Amniotic epithelial cell (primary cell): ENCODE measurements around the gene CYP4F3.
"Not testable (repeated sequence)": the region's sequence is repeated elsewhere in the genome, so short reads cannot be mapped to it uniquely, and the experiment has no call there.

Experiments used
- DNase-seq: peaks from one replicate; pipeline ENCODE4 v3.0.0-alpha.2; 2010; ENCODE audit warnings: low read depth

Gene CYP4F3

GRCh38 chr19:15666883-15667282 lies 26.2 kb downstream of the CYP4F3 start:
- DNase-seq: no peak

DNA sequence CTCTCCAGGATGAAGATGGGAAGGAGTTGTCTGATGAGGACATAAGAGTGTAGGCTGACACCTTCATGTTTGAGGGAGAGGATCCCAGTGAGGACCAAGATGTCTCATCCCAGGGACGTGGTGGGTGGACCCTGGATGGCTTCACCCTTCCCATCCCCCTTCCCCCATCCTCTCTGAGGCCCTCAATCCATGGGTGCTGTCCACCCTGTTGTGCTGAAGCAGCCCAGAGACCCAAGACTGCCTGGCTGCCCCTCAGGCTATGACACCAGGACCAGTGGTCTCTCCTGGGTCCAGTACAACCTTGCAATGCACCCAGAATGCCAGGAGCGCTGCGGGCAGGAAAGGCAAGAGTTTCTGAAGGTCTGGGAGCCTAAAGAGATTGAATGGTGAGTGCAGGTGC lies 28.7 kb downstream of the CYP4F3 start:
- no peak for DNase-seq

GRCh38 chr19:15669891-15670290 lies 29.2 kb downstream of the CYP4F3 start:
- DNase-seq: no peak

DNA sequence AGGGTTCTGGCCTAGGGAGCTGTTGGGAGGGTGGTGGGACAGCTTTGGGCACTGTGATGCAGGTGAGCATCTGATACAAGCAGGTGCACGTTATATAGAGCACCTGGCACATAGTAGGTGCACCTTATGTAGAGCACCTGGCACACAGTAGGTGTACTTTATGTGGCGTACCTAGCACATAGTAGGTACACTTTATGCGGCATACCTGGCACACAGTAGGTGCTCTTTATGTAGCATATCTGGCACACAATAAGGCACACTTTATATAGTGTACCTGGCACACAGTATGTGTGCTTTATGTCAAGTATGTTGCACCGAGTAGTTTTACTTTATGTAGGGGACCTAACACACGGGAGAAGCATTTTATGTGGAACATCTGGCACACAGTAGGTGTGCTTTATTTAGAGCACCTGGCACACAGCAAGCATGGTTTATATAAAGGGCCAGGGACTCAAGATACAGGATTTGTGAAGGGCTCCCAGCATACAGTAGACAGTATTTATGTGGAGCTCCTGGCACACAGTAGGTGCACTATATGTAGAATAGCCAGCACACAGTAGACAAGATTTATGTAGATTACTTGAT lies 30.6 kb downstream of the CYP4F3 start:
- no peak for DNase-seq

DNA sequence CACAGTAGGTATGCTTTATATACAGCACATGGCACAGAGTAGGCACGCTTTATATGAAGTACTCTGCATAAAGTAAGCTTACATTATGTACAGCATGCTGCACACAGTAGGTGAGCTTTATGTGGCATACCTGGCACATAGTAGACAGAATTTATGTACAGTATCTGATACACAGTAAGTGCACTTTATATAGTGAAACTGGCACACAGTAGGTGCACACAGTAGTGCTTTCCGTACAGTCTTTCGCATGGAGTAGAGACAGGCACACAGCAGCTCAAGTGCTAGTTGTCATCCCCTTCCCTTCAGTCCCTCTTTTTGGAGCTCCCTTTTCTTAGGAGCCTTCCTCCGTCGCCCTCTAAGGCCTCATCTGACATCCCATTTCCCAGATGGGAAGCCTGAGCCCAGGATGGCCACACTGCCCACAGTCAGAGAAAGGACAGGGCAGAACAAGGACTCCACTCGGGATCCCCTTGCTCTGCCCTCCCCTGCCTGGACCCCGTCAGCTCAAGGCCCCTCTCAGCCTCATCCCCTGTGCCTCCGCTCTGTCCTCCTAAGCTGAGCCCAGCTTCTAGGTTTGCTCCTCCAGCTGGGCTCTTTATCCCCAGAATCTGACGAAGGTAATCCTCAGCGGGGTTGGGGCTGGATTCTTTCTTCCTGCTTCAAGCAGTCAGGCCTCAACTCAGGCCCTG lies 31.3 kb downstream of the CYP4F3 start:
- DNase-seq: no peak

DNA sequence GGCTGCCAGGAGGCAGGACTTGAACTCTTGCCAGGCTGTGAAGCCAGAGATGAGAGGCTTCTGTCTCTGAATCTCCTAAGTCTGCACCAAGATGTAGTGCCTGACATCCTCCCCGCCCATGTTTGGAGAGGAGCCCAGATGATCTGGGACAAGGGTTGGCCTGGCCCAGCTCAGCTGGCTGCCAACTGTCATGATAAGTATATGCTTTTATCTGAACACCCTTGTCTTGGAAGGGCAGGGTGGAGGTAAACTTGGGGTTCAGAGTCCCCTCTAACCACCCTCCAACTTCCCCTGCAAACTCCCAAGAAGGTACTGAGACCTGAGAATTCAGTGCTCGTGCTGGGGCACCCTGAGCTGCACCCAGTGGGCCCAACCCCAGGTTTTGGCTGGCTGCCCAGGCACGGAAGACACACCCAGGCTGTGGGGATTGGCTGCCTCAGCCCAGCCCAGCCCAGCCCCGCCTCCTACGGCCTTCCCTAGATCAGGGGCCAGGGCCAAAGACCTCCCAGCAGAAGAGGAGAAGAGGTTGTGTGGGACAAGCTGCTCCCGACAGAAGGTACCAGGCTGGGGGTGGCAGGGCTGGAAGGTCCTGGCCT lies 32.0 kb downstream of the CYP4F3 start, which contains the start of gene CYP4F12:
Gene CYP4F12, plus strand, starts transcription at position 508 of the 596 bp plus-strand sequence. CDS start 443 bp downstream, outside the sequence.
- DNase-seq: peak; percentile 1

GRCh38 chr19:15673176-15673654 lies 32.5 kb downstream of the CYP4F3 start:
- DNase-seq: no peak

GRCh38 chr19:15675560-15675959 lies 34.9 kb downstream of the CYP4F3 start:
- DNase-seq: no peak

DNA sequence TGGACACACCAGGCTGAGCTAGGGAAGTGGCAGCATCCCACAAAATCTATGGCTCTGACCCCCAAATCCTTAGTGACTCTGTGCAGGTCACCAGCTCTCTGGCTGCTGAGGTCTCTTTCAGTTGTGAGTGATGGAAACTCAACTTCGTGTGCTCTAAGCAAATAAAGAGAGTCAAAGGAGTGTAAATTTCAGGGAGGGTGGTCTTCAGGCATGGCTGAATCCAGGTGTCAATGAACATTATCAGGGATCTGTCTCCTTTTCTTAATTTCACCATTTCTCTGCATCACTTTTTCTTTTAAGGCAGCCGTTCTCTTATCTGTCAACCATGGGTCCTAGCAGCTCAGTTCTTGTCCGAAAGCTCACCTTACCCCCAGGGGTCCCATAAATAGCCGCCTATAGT lies 38.4 kb downstream of the CYP4F3 start:
- DNase-seq: no peak

- DNase-seq: not testable (repeated sequence)
Observed at GRCh38 chr19:15679865-15680264, 39.2 kb downstream of the CYP4F3 start.

DNA sequence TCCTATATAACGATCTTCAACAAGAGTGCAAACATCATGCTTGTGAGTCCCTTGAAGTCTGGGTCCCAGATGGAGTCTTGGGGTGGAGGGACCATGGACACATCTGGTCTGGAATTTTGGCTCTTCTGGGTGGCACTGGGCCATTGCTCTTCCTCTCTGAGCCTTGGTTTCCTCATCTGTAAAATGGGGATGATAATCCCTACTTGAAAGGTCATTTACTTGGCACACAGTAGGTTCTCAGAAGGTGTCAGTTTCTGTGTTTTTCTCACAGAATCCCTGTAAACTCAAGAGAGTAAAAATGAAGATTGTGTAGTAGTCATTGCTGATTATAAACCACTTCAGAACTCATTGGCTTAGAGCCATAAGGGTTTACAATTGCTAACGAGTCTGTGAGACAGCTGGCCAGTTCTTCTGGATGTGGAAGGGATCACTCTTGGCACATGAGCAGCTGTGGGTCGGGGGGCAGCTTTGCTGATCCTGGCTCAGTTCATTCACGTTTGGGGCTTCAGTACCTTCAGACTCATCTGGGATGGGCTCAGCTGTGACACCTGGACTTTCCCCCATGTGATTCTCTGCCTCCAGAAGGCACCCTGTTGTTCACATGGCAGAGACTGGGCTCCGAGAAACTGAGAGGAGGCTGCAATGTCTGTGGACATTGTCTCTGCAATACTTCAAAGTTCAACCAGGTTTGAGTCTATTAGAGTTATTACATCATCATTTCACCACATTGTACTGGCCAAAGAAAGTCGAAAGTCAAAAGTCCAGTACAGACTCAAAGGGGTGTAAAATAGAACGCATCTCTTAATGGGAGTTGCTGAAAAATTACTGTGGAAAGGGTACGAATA lies 40.0 kb downstream of the CYP4F3 start:
- no peak for DNase-seq

- DNase-seq: no peak
Observed at GRCh38 chr19:15683411-15683810, 42.7 kb downstream of the CYP4F3 start.

DNA sequence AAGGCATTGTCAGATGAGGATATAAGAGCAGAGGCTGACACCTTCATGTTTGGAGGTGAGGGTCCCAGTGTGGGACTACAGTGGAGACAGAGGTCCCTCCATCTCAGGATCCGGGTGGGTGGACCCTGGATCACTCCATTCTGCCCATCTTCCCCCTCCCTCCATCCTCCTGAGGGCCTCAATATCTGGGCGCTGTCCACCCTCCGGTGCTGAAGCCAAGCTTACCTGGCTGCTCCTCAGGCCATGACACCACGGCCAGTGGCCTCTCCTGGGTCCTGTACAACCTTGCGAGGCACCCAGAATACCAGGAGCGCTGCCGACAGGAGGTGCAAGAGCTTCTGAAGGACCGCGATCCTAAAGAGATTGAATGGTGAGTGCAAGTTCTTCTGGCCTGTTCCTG lies 44.1 kb downstream of the CYP4F3 start:
- DNase-seq: no peak

DNA sequence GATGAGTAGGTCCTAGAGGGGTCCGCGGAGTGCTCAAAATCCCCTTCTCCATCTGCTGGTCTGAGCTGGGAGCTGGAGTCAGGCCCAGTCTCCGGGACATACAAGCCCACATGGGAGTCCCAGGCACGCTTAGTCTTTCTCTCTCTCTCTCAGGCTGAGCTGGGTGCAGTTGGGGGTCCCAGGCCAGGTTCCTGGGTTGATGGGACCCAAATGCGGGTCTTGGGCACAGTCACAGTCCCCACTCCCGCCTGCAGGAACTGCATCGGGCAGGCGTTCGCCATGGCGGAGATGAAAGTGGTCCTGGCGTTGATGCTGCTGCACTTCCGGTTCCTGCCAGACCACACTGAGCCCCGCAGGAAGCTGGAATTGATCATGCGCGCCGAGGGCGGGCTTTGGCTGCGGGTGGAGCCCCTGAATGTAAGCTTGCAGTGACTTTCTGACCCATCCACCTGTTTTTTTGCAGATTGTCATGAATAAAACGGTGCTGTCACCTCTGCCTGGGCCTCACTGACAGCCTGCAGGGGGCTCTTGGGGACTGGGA lies 56.0 kb downstream of the CYP4F3 start:
- DNase-seq: no peak

GRCh38 chr19:15701757-15702533 lies 61.2 kb downstream of the CYP4F3 start:
- no peak for DNase-seq

GRCh38 chr19:15702534-15702930 lies 61.8 kb downstream of the CYP4F3 start:
- peak; percentile 0 for DNase-seq
